PC-9 (cell line): ENCODE data around the gene MYO18A.
"Not testable (repeated sequence)": the region's sequence is repeated elsewhere in the genome, so short reads cannot be mapped to it uniquely, and the experiment has no call there.

Experiments used
- EZH2 ChIP-seq: fragments of 200-600 bp; sonication (generic); IDR thresholded peaks from 2 replicates; pipeline ENCODE4 v1.8.0; 2017; ENCODE audit warnings: antibody characterized with exemption, low read depth
- TF ChIP-seq, protein P1 (sequence below): fragments of 200-600 bp; sonication (generic); conservative IDR thresholded peaks from 2 replicates; pipeline ENCODE4 v1.6.1; 2017; ENCODE audit warnings: mixed run types, antibody characterized with exemption, mild to moderate bottlenecking, moderate library complexity

DNA sequence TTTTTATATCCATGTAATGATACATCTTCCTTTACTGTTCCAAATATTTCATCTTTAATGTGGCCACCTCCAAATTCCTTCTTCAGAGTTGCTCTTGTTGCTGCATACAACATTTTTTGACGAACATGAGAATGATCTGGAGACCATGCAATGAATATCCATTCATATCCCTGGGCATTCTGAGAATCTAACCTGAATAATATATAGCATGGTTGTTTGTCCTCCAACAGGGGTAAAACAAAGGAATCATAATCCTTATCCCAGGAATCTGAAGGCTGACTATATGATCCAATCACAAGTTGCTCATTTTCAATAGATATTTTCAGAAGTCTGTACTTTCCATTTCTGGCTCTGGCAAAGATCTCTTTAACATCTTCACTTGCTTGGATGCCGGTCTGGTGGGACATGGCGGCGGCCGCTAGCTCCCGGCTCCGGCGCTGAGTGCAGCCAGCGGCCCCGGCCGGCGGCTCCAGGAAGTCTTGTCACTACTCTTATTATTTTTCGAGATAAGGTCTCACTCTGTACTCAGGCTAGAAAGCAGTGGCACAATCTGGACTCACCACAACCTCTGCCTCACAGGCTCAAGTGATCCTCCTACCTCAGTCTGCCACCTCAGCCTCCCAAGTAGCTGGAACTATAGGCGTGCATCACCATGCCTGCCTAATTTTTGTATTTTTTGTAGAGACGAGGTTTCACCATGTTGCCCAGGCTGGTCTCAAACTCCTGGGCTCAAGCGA, 24.0 kb upstream of the MYO18A start:
- TF ChIP-seq EZH2: not testable (repeated sequence)
- TF ChIP-seq, protein P1, sequence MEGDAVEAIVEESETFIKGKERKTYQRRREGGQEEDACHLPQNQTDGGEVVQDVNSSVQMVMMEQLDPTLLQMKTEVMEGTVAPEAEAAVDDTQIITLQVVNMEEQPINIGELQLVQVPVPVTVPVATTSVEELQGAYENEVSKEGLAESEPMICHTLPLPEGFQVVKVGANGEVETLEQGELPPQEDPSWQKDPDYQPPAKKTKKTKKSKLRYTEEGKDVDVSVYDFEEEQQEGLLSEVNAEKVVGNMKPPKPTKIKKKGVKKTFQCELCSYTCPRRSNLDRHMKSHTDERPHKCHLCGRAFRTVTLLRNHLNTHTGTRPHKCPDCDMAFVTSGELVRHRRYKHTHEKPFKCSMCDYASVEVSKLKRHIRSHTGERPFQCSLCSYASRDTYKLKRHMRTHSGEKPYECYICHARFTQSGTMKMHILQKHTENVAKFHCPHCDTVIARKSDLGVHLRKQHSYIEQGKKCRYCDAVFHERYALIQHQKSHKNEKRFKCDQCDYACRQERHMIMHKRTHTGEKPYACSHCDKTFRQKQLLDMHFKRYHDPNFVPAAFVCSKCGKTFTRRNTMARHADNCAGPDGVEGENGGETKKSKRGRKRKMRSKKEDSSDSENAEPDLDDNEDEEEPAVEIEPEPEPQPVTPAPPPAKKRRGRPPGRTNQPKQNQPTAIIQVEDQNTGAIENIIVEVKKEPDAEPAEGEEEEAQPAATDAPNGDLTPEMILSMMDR: not testable (repeated sequence)
